ENCODE data around the gene ABCA10. TPM values are rescaled to one million over a fixed set of nuclear protein-coding genes. Genes with fewer than 3 reads are reported as not detected.

ABCA10 gene
- total RNA-seq, 1 experiment from 2014 or later = not detected

DNA sequence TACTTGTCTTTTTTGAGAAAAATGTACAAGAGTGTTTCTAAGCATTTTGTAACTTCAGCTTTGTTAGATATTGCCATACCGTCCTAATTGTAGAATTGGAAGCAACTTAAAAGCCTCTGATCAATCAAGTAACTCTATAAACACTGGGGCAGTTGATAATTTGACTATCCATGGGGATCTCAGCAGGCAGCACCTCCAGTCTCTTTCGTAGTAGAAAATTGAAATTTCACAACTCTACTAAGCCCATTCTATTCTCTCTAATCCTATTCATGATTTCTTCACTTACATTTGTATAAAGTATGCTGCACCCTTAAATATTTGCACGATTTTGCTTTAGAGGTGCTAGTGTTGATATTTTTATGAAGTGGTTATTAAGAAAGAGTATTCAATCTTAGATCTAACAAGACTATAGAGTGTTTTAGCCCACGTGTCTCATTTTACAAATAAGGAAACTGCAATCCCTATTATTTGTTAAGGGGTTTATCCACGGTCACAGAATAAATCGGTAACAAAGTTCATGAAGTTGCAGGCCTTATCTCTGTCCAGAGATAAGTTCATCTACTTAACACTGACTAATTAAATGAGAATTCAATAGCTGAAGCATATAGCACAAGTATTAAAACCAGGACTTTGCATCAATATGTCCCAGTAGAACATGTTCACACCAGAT is 97.9 kb downstream of the ABCA10 start:
- Mint-ChIP-seq H3K4me3 (no peak overlapping the region), H3K36me3 (no peaks in the 10 kb centered on the region), H3K27ac (no peak overlapping the region), H3K9me3 (no peaks in the 10 kb centered on the region), H3K27me3 (ENCODE audit: low read depth) (no peaks in the 10 kb centered on the region; the same call in 1 of the 2 replicates), H3K4me1 (peaks cover 6% of the 10 kb centered on the region; the same call in 1 of the 2 replicates)
- no peak for DNase-seq (ENCODE audit: low spot score)
- TF ChIP-seq PRRX2 (CRISPR knock-in tag; IDR thresholded peaks at IDR 0.05) = no peak
- TF ChIP-seq GRHL2 (CRISPR knock-in tag; IDR thresholded peaks at IDR 0.05; ENCODE audit: insufficient replicate concordance, severe bottlenecking) = no peak
- no peak for TF ChIP-seq FOXP4 (CRISPR knock-in tag; IDR thresholded peaks at IDR 0.05)
- TF ChIP-seq ZNF416 (CRISPR knock-in tag; IDR thresholded peaks at IDR 0.05) = no peak
- TF ChIP-seq, protein P1, sequence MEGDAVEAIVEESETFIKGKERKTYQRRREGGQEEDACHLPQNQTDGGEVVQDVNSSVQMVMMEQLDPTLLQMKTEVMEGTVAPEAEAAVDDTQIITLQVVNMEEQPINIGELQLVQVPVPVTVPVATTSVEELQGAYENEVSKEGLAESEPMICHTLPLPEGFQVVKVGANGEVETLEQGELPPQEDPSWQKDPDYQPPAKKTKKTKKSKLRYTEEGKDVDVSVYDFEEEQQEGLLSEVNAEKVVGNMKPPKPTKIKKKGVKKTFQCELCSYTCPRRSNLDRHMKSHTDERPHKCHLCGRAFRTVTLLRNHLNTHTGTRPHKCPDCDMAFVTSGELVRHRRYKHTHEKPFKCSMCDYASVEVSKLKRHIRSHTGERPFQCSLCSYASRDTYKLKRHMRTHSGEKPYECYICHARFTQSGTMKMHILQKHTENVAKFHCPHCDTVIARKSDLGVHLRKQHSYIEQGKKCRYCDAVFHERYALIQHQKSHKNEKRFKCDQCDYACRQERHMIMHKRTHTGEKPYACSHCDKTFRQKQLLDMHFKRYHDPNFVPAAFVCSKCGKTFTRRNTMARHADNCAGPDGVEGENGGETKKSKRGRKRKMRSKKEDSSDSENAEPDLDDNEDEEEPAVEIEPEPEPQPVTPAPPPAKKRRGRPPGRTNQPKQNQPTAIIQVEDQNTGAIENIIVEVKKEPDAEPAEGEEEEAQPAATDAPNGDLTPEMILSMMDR (IDR thresholded peaks at IDR 0.05) = no peak
- no peak for TF ChIP-seq ZNF396 (CRISPR knock-in tag; IDR thresholded peaks at IDR 0.05; ENCODE audit: borderline replicate concordance)
- CTCF ChIA-PET = no interaction called here
- no peak for ATAC-seq
- POLR2A ChIA-PET = no interaction called here

- no peaks in the 10 kb centered on the region for H3K27me3 Mint-ChIP-seq (ENCODE audit: low read depth)
- ChIA-PET CTCF (no interaction called here), POLR2A (no interaction called here)
- DNase-seq (ENCODE audit: low spot score) (no peak), ATAC-seq (no peak)
- H3K4me1 Mint-ChIP-seq = no peaks in the 10 kb centered on the region
- no peaks in the 10 kb centered on the region for H3K36me3 Mint-ChIP-seq
- H3K4me3 Mint-ChIP-seq = no peak overlapping the region
- TF ChIP-seq, protein P1 (IDR thresholded peaks at IDR 0.05) = no peak
- TF ChIP-seq RORB (CRISPR knock-in tag; IDR thresholded peaks at IDR 0.05) (no peak), ZNF232 (CRISPR knock-in tag; IDR thresholded peaks at IDR 0.05) (no peak), ERG (CRISPR knock-in tag; IDR thresholded peaks at IDR 0.05) (no peak), GTF2I (CRISPR knock-in tag; conservative IDR thresholded peaks at IDR 0.05) (no peak), CREM (CRISPR knock-in tag; IDR thresholded peaks at IDR 0.05) (no peak), TEAD4 (CRISPR knock-in tag; IDR thresholded peaks at IDR 0.05) (no peak)
- no peak overlapping the region for H3K27ac Mint-ChIP-seq
- no peaks in the 10 kb centered on the region for H3K9me3 Mint-ChIP-seq
Measured at GRCh38 chr17:69123626-69124025, 105.0 kb downstream of the ABCA10 start.

GRCh38 chr17:69122065-69122464 is 106.6 kb downstream of the ABCA10 start:
- DNase-seq (ENCODE audit: low spot score) (no peak), ATAC-seq (no peak)
- H3K36me3 Mint-ChIP-seq = no peaks in the 10 kb centered on the region
- ChIA-PET CTCF (interaction anchor here (1.3 kb wide), 1 partner anchor 55 kb away, joined by 3 read pairs; no protein-coding TSS in a partner anchor), POLR2A (no interaction called here)
- H3K4me1 Mint-ChIP-seq = no peaks in the 10 kb centered on the region
- H3K27ac Mint-ChIP-seq = no peak overlapping the region
- no peaks in the 10 kb centered on the region for H3K27me3 Mint-ChIP-seq (ENCODE audit: low read depth)
- no peaks in the 10 kb centered on the region for H3K9me3 Mint-ChIP-seq
- no peak overlapping the region for H3K4me3 Mint-ChIP-seq
- no peak for TF ChIP-seq NFYB (CRISPR knock-in tag; conservative IDR thresholded peaks at IDR 0.05; ENCODE audit: low read depth)
- no peak for TF ChIP-seq FOXP4 (CRISPR knock-in tag; IDR thresholded peaks at IDR 0.05)
- TF ChIP-seq RELA (CRISPR knock-in tag; IDR thresholded peaks at IDR 0.05; ENCODE audit: borderline replicate concordance) = no peak
- TF ChIP-seq SMAD4 (CRISPR knock-in tag; IDR thresholded peaks at IDR 0.05) = no peak
- no peak for TF ChIP-seq E2F5 (CRISPR knock-in tag; IDR thresholded peaks at IDR 0.05)
- TF ChIP-seq MXD4 (CRISPR knock-in tag; IDR thresholded peaks at IDR 0.05; ENCODE audit: borderline replicate concordance) = no peak
- no peak for TF ChIP-seq KAT7 (CRISPR knock-in tag; IDR thresholded peaks at IDR 0.05; ENCODE audit: borderline replicate concordance)
- no peak for TF ChIP-seq ETV6 (CRISPR knock-in tag; IDR thresholded peaks at IDR 0.05)
- no peak for TF ChIP-seq CREM (CRISPR knock-in tag; IDR thresholded peaks at IDR 0.05)
